HG03064 (cell line): ENCODE results near the gene TMEM239.
"Not testable (repeated sequence)": the region's sequence is repeated elsewhere in the genome, so short reads cannot be mapped to it uniquely, and the experiment has no call there.

Source experiments
- ATAC-seq: cut with Tn5 transposase; IDR thresholded peaks from one replicate; pipeline ENCODE4 v1.9.1; 2021; ENCODE audit warnings: low read depth; ENCODE audit not compliant: unreplicated experiment

TMEM239 gene

GRCh38 chr20:2816030-2816582 is at the start of gene TMEM239:
Gene TMEM239, plus strand, starts transcription at chr20:2816364. Its CDS starts 191 bp downstream, at chr20:2816555.
- no peak for ATAC-seq

- ATAC-seq: no peak
Measured at GRCh38 chr20:2767768-2768631, 48.2 kb upstream of the TMEM239 start.

- no peak for ATAC-seq
Measured at GRCh38 chr20:2768632-2769015, 47.5 kb upstream of the TMEM239 start.

- ATAC-seq: not testable (repeated sequence)
Measured at GRCh38 chr20:2770091-2770490, 46.1 kb upstream of the TMEM239 start.

- ATAC-seq: no peak
Measured at GRCh38 chr20:2771631-2772080, 44.5 kb upstream of the TMEM239 start.

GRCh38 chr20:2773812-2774211 is 42.4 kb upstream of the TMEM239 start:
- ATAC-seq: no peak

- no peak for ATAC-seq
Measured at GRCh38 chr20:2775139-2775538, 41.0 kb upstream of the TMEM239 start.

- no peak for ATAC-seq
Measured at GRCh38 chr20:2778602-2779321, 37.4 kb upstream of the TMEM239 start.

- ATAC-seq: no peak
Measured at GRCh38 chr20:2780948-2781347, 35.2 kb upstream of the TMEM239 start.

- no peak for ATAC-seq
Measured at GRCh38 chr20:2783908-2784566, 32.1 kb upstream of the TMEM239 start.

GRCh38 chr20:2793471-2793870 is 22.7 kb upstream of the TMEM239 start:
- ATAC-seq: no peak

- no peak for ATAC-seq
Measured at GRCh38 chr20:2794202-2794748, 21.9 kb upstream of the TMEM239 start.

GRCh38 chr20:2794866-2795447 is 21.2 kb upstream of the TMEM239 start:
- ATAC-seq: no peak

GRCh38 chr20:2795451-2795850 is 20.7 kb upstream of the TMEM239 start:
- ATAC-seq: no peak

- no peak for ATAC-seq
Measured at GRCh38 chr20:2796011-2796660, 20.0 kb upstream of the TMEM239 start.

- ATAC-seq: no peak
Measured at GRCh38 chr20:2797136-2797983, 18.8 kb upstream of the TMEM239 start.

GRCh38 chr20:2798095-2798805 is 17.9 kb upstream of the TMEM239 start:
- no peak for ATAC-seq

GRCh38 chr20:2798814-2799213 is 17.4 kb upstream of the TMEM239 start:
- no peak for ATAC-seq
